ENCODE results near the gene MYBPC2. TPM values are rescaled to one million over a fixed set of nuclear protein-coding genes. Genes with fewer than 3 reads are reported as not detected.
A peak's percentile ranks its signal among the peaks of the same experiment; 100 is the strongest.

Gene MYBPC2
- total and polyA plus RNA-seq, 2 of the 4 experiments (the other 2 are of a cell fraction), result not detected

DNA sequence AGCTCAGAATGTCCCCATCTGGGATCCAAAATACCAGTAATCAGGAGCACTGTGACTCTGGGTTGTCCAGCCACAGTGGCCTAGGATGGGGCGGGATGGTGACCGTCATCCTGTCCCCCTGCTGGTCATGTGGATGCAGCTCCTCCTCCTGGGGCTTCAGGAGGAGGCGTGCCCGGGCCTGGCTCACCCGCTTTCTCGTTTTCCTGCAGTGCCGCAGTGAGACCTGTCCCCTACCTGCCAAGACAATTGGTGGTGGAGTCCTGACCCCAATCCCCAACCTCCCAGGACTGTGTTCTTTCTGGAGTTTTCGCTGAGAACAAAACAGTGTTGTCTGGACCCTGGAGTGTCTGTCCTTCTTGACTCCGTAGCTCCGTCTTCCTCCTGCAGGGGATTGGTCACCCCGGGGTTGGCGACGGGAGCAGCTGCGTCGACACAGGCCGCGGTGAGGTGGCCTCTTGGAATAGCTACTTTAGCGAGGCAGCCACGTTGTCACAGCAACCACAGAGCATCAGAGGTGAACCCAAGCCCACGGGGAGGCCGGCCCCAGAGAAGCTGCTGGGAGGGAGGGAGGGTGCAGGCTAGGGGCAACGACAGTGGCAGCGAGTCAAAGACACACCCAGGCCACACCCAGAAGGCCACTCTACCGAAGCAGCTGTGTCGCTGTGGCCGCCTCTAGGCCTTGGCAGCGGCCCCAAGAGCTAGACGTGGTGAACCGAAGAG is 33.5 kb downstream of the MYBPC2 start:
- WGBS, 2 experiments (ENCODE audit: extremely low coverage in 2 of 2, insufficient read length in 1 of 2), result 27% methylated on average over 6 of the region's 29 CpGs; no CpG with 5 or more reads in 1 of the 2 experiments
- Histone ChIP-seq H3K9ac (ENCODE audit: low read depth, low read length) (no peak overlapping the region), H2AK9ac (replicated peaks; ENCODE audit: low read depth, low read length, poor library complexity) (no peak overlapping the region), H3K4me3 (ENCODE audit: insufficient read depth, low read depth, low read length) (no peak overlapping the region), H4K5ac (ENCODE audit: low read depth, low read length) (no peak overlapping the region), H2BK20ac (ENCODE audit: low read depth, low read length) (no peak overlapping the region), H3K4me2 (ENCODE audit: low read depth, low read length) (no peak overlapping the region), H3K79me1 (ENCODE audit: low read depth in 1 of 2, low read length in 2 of 2) (no peaks in the 10 kb centered on the region), H4K20me1 (ENCODE audit: insufficient read depth, low read length) (no peaks in the 10 kb centered on the region), H3K4ac (ENCODE audit: low read depth, low read length) (no peak overlapping the region), H3K9me1 (ENCODE audit: insufficient read depth, low read length) (no peaks in the 10 kb centered on the region), H4K8ac (ENCODE audit: low read depth in 2 of 2, low read length in 2 of 2) (no peak overlapping the region), H3K27me3 (ENCODE audit: control insufficient read depth, insufficient read depth, low read length) (peaks cover 2% of the 10 kb centered on the region; the same call in 1 of the 2 replicates), H3K27ac (ENCODE audit: insufficient read depth, low read length) (no peak overlapping the region), H3K36me3 (ENCODE audit: control insufficient read depth, insufficient read depth, low read length) (no peaks in the 10 kb centered on the region), H3K14ac (replicated peaks; ENCODE audit: low read depth, low read length) (no peak overlapping the region), H2AK5ac (ENCODE audit: low read depth, low read length) (no peak overlapping the region), H3K23ac (ENCODE audit: low read depth, low read length) (no peak overlapping the region), H4K91ac (ENCODE audit: insufficient read depth, low read depth, low read length) (no peak overlapping the region), H3K18ac (ENCODE audit: low read depth, low read length) (no peak overlapping the region), H2BK5ac (ENCODE audit: low read depth, low read length, poor library complexity, severe bottlenecking) (no peak overlapping the region), H2AFZ (replicated peaks; ENCODE audit: low read length, poor library complexity) (no peak overlapping the region), H3K9me3 (ENCODE audit: control insufficient read depth, insufficient read depth, low read length) (no peaks in the 10 kb centered on the region), H3K56ac (ENCODE audit: extremely low read depth, insufficient read depth, low read length) (no peak overlapping the region), H3K4me1 (ENCODE audit: control insufficient read depth, insufficient read depth, low read length) (no peaks in the 10 kb centered on the region), H2BK120ac (ENCODE audit: low read depth, low read length) (no peak overlapping the region), H2BK15ac (ENCODE audit: low read depth, low read length) (no peak overlapping the region)
- ChIA-PET CTCF (no interaction called here), POLR2A (ENCODE audit: unreplicated experiment) (no interaction called here)
- intact Hi-C loops (cut with micrococcal nuclease), result no loop called here
- in situ Hi-C loops (cut with MboI; ENCODE audit: low sequenced_read_pairs), result no loop called here
- no TSS peak for BruUV-seq (replicated peaks)
- ATAC-seq (ENCODE audit: low read depth) (no peak), DNase-seq (no peak)
- TF ChIP-seq RCOR1 (IDR thresholded peaks at IDR 0.05; ENCODE audit: insufficient replicate concordance, low read length), result no peak
- TF ChIP-seq, protein P1, sequence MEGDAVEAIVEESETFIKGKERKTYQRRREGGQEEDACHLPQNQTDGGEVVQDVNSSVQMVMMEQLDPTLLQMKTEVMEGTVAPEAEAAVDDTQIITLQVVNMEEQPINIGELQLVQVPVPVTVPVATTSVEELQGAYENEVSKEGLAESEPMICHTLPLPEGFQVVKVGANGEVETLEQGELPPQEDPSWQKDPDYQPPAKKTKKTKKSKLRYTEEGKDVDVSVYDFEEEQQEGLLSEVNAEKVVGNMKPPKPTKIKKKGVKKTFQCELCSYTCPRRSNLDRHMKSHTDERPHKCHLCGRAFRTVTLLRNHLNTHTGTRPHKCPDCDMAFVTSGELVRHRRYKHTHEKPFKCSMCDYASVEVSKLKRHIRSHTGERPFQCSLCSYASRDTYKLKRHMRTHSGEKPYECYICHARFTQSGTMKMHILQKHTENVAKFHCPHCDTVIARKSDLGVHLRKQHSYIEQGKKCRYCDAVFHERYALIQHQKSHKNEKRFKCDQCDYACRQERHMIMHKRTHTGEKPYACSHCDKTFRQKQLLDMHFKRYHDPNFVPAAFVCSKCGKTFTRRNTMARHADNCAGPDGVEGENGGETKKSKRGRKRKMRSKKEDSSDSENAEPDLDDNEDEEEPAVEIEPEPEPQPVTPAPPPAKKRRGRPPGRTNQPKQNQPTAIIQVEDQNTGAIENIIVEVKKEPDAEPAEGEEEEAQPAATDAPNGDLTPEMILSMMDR (conservative IDR thresholded peaks at IDR 0.05; ENCODE audit: low read depth, low read length), result 0 out of 2 replicates have a peak, but pooled peaks have one; percentile 13
- dilution Hi-C loops (cut with HindIII; ENCODE audit: low sequenced_read_pairs, unreplicated experiment), result no loop called here
